Erythroblast (primary cell): ENCODE data around the gene PTH2R.
"Not testable (repeated sequence)": the region's sequence is repeated elsewhere in the genome, so short reads cannot be mapped to it uniquely, and the experiment has no call there.

Experiments
- DNase-seq, 2 experiments: peaks; one replicate each; lab custom pipeline; 2025; lab: John Stamatoyannopoulos, UW
- GATA1 ChIP-seq: IDR thresholded peaks from 2 replicates; pipeline ENCODE4 v1.6.1; 2011; ENCODE audit warnings: low read depth, mild to moderate bottlenecking, control low read depth, low read length, moderate library complexity
- POLR2A ChIP-seq: IDR thresholded peaks from 2 replicates; pipeline ENCODE4 v1.6.1; 2011; ENCODE audit warnings: mild to moderate bottlenecking, low read length

The PTH2R gene

DNA sequence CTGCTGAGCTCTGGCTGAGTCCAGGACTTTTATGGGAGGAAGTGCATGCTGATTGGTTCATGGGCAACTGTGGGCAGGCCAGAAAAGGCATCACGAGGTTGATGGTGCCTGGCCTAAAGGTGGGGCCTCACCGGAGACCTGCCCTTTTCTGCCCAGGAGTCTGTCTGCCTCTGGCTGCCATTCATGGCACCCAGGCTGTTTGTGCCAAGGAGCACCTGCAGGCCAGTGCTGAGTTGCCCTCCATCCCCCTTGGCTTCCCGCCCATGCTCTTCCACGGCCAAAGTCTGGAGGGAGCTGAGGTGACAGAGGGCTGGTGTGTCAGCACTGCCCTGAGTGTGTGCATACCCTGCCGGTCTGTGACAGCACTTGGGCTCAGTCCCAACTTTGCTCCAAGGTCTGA, 123.2 kb downstream of the PTH2R start:
- no peak for DNase-seq
- TF ChIP-seq GATA1 (no peak), POLR2A (no peak)

- DNase-seq: no peak
- TF ChIP-seq GATA1 (no peak), POLR2A (no peak)
Observed at GRCh38 chr2:208531361-208531760, 124.8 kb downstream of the PTH2R start.

- not testable (repeated sequence) for DNase-seq
Observed at GRCh38 chr2:208535578-208535977, 129.0 kb downstream of the PTH2R start.

- TF ChIP-seq POLR2A (no peak), GATA1 (no peak)
- peak in 1 of 2 experiments; percentile 47 for DNase-seq
Observed at GRCh38 chr2:208541461-208541988, 134.9 kb downstream of the PTH2R start.

GRCh38 chr2:208541989-208542464, 135.4 kb downstream of the PTH2R start:
- no peak for TF ChIP-seq POLR2A
- peak; percentile 28 for TF ChIP-seq GATA1
- peak; percentile 78 to 94 for DNase-seq

- DNase-seq: peak; percentile 64 to 85
- no peak for TF ChIP-seq POLR2A
- TF ChIP-seq GATA1: no peak
Observed at GRCh38 chr2:208542465-208543041, 136.0 kb downstream of the PTH2R start.
